HCT116 (cell line): ENCODE measurements around the gene PGD. TPM values are rescaled to one million over a fixed set of nuclear protein-coding genes. Genes with fewer than 3 reads are reported as not detected.

Source experiments
- ATAC-seq: fragments of 200-7000 bp; cut with Tn5 transposase; 2 replicates; pipeline ENCODE4 v1.9.1; 2020; ENCODE audit warnings: mild to moderate bottlenecking, moderate library complexity
- BruUV-seq: library from RNA; stranded (reverse); fragments of 400-500 nt; replicated peaks from 2 replicates; lab custom pipeline; 2021; lab: Mats Ljungman, UMichigan
- CTCF ChIA-PET: fragments of 300-600 bp; sonication (Branson Sonifier 250); formaldehyde crosslinking; loops from one replicate; lab custom pipeline; 2021; ENCODE audit warnings: antibody characterized with exemption; lab: Charles Lee
- POLR2A ChIA-PET: fragments of 300-600, 350-600 bp; sonication (Branson Sonifier 250); formaldehyde crosslinking; loops from one replicate; lab custom pipeline; 2021; ENCODE audit warnings: antibody characterized with exemption; lab: Charles Lee
- RAD21 ChIA-PET, 2 experiments: fragments of 300-600 bp; sonication (Branson Sonifier 250); formaldehyde crosslinking; loops; one replicate each; lab custom pipeline; 2023; ENCODE audit warnings: low total read pairs in 2 of 2; ENCODE audit not compliant: uncharacterized antibody in 2 of 2, unreplicated experiment in 2 of 2, low non-redundant PET in 1 of 2; lab: Charles Lee
- DNase-seq: peaks from one replicate; pipeline ENCODE4 v3.0.0-alpha.2; 2010; ENCODE audit warnings: low read depth, low spot score
- H2AFZ ChIP-seq: fragments of 200-600 bp; shearing (Covaris generic), sonication (generic); 2 replicates; pipeline ENCODE4 v1.6.1; 2017; ENCODE audit warnings: low read depth, mixed run types, mixed read lengths, antibody characterized with exemption, low read length; ENCODE audit not compliant: poor library complexity, severe bottlenecking
- H3K27ac ChIP-seq: 2 replicates; pipeline ENCODE4 v1.5.1; 2012; ENCODE audit warnings: low read depth, low read length
- H3K27me3 ChIP-seq: fragments of 200-600 bp; sonication (generic); 2 replicates; pipeline ENCODE4 v1.6.1; 2016; ENCODE audit warnings: mixed run types, low read length, mixed read lengths; ENCODE audit not compliant: insufficient read depth
- H3K36me3 ChIP-seq, 2 experiments: fragments of 200-500 bp in 1 of 2; fragments of 200-600 bp in 1 of 2; sonication (Bioruptor generic) in 1 of 2; sonication (generic) in 1 of 2; 2 replicates each; pipeline versions ENCODE4 v1.5.1 to v1.6.1; 2014 to 2016; ENCODE audit warnings: low read length in 2 of 2, inconsistent platforms in 1 of 2, mixed read lengths in 1 of 2, mixed run types in 1 of 2; ENCODE audit not compliant: insufficient read depth in 2 of 2, control insufficient read depth in 1 of 2
- H3K4me1 ChIP-seq, 2 experiments: fragments of 200-600 bp in 1 of 2; sonication (generic) in 1 of 2; 2 replicates each; pipeline versions ENCODE4 v1.5.1 to v1.6.1; 2012 to 2017; ENCODE audit warnings: low read length in 2 of 2, inconsistent platforms in 1 of 2, mild to moderate bottlenecking in 1 of 2, mixed read lengths in 1 of 2, mixed run types in 1 of 2, moderate library complexity in 1 of 2; ENCODE audit not compliant: insufficient read depth in 2 of 2, control insufficient read depth in 1 of 2
- H3K4me2 ChIP-seq: fragments of 200-600 bp; sonication (generic); 2 replicates; pipeline ENCODE4 v1.6.1; 2017; ENCODE audit warnings: mixed run types, low read length, mixed read lengths
- H3K4me3 ChIP-seq, 2 experiments: fragments of 200-600 bp in 1 of 2; sonication (generic) in 1 of 2; replicated peaks in 1 of 2; 2 replicates each; pipeline ENCODE4 v1.5.1; 2011 to 2016; ENCODE audit warnings: low read length in 2 of 2, control low read depth in 1 of 2, low read depth in 1 of 2, mild to moderate bottlenecking in 1 of 2, mixed read lengths in 1 of 2, mixed run types in 1 of 2
- H3K79me2 ChIP-seq: fragments of 200-600 bp; sonication (generic); 2 replicates; pipeline ENCODE4 v1.6.1; 2017; ENCODE audit warnings: mild to moderate bottlenecking, mixed run types, low read length, moderate library complexity, mixed read lengths; ENCODE audit not compliant: insufficient read depth
- H3K9ac ChIP-seq: fragments of 200-600 bp; sonication (generic); 2 replicates; pipeline ENCODE4 v1.6.1; 2016; ENCODE audit warnings: low read length, mixed read lengths
- H3K9me2 ChIP-seq: fragments of 200-600 bp; sonication (generic), shearing (Covaris generic); 2 replicates; pipeline ENCODE4 v1.6.1; 2017; ENCODE audit warnings: mixed run types, mild to moderate bottlenecking, moderate library complexity; ENCODE audit not compliant: insufficient read depth
- H3K9me3 ChIP-seq, 2 experiments: fragments of 200-500 bp in 1 of 2; fragments of 200-600 bp in 1 of 2; sonication (Bioruptor generic) in 1 of 2; sonication (generic) in 1 of 2; 2 replicates each; pipeline ENCODE4 v1.6.1; 2014 to 2017; ENCODE audit warnings: low read length in 2 of 2, mixed read lengths in 2 of 2, inconsistent platforms in 1 of 2, low read depth in 1 of 2, mild to moderate bottlenecking in 1 of 2, mixed run types in 1 of 2, moderate library complexity in 1 of 2; ENCODE audit not compliant: control insufficient read depth in 1 of 2, insufficient read depth in 1 of 2
- H4K20me1 ChIP-seq: fragments of 200-600 bp; sonication (generic), shearing (Covaris generic); 2 replicates; pipeline ENCODE4 v1.6.1; 2017; ENCODE audit warnings: mixed run types, mild to moderate bottlenecking, moderate library complexity; ENCODE audit not compliant: insufficient read depth
- ATF3 ChIP-seq: IDR thresholded peaks from 2 replicates; pipeline ENCODE4 v1.6.1; 2012
- CBX3 ChIP-seq: IDR thresholded peaks from 2 replicates; pipeline ENCODE4 v1.6.1; 2012; ENCODE audit warnings: low read depth
- CEBPB ChIP-seq: IDR thresholded peaks from 2 replicates; pipeline ENCODE4 v1.6.1; 2012; ENCODE audit warnings: low read depth
- EGR1 ChIP-seq: IDR thresholded peaks from 2 replicates; pipeline ENCODE4 v1.6.1; 2012; ENCODE audit warnings: low read depth
- EZH2phosphoT487 ChIP-seq: fragments of 200-600 bp; IDR thresholded peaks from 2 replicates; pipeline ENCODE4 v1.6.1; 2018; ENCODE audit warnings: antibody characterized with exemption, borderline replicate concordance
- FOSL1 ChIP-seq: IDR thresholded peaks from 2 replicates; pipeline ENCODE4 v1.6.1; 2012; ENCODE audit warnings: low read depth
- MAX ChIP-seq: IDR thresholded peaks from 2 replicates; pipeline ENCODE4 v1.6.1; 2012
- POLR2A ChIP-seq: IDR thresholded peaks from 2 replicates; pipeline ENCODE4 v1.7.0; 2011; ENCODE audit warnings: borderline replicate concordance; ENCODE audit not compliant: insufficient read depth, insufficient read length; ENCODE audit errors: extremely low read depth
- POLR2AphosphoS5 ChIP-seq: IDR thresholded peaks from 2 replicates; pipeline ENCODE4 v1.6.1; 2011; ENCODE audit warnings: mild to moderate bottlenecking, low read depth, low read length, moderate library complexity
- RAD21 ChIP-seq: IDR thresholded peaks from 2 replicates; pipeline ENCODE4 v1.6.1; 2012; ENCODE audit warnings: low read depth, mild to moderate bottlenecking
- SIN3A ChIP-seq: IDR thresholded peaks from 2 replicates; pipeline ENCODE4 v1.6.1; 2012; ENCODE audit warnings: low read depth
- SP1 ChIP-seq: IDR thresholded peaks from 2 replicates; pipeline ENCODE4 v1.6.1; 2012; ENCODE audit warnings: low read depth
- TCF7L2 ChIP-seq: IDR thresholded peaks from 2 replicates; pipeline ENCODE4 v1.7.0; 2011; ENCODE audit warnings: borderline replicate concordance, inconsistent platforms; ENCODE audit not compliant: insufficient read depth, insufficient read length; ENCODE audit errors: extremely low read depth
- YY1 ChIP-seq: IDR thresholded peaks from 2 replicates; pipeline ENCODE4 v1.6.1; 2011; ENCODE audit warnings: low read length, low read depth, moderate library complexity, mild to moderate bottlenecking; ENCODE audit not compliant: insufficient replicate concordance; ENCODE audit errors: extremely low read depth
- ZFX ChIP-seq: fragments of 450-650 bp; IDR thresholded peaks from 2 replicates; pipeline ENCODE4 v1.6.1; 2017
- ZNF274 ChIP-seq: fragments of 200-500 bp; sonication (Bioruptor generic); IDR thresholded peaks from 2 replicates; pipeline ENCODE4 v1.6.1; 2014; ENCODE audit warnings: mild to moderate bottlenecking, low read depth, low read length, inconsistent platforms
- intact Hi-C: fragments of 100-400 bp; cut with micrococcal nuclease; formaldehyde crosslinking; loops from 2 replicates; pipeline ENCODE4 v1.10.0; 2022
- total RNA-seq: library from RNA; stranded (reverse); gene quantifications from one replicate; pipeline ENCODE4 v1.2.1, GENCODE V29; 2021; ENCODE audit not compliant: unreplicated experiment

Gene PGD
- total RNA-seq, 1 experiment from 2014 or later = 144 TPM

- H4K20me1 ChIP-seq = no peaks in the 10 kb centered on the region
- intact Hi-C loops = no loop called here
- RAD21 ChIA-PET = interaction anchor here in 1 of 2 experiments (0.7 kb wide), 1 partner anchor 70 kb away, joined by 3 read pairs; the partner anchor contains the start of gene DFFA
- CTCF ChIA-PET = no interaction called here
- H3K4me3 ChIP-seq = no peak overlapping the region
- no peak overlapping the region for H2AFZ ChIP-seq
- no peaks in the 10 kb centered on the region for H3K9me3 ChIP-seq
- H3K27ac ChIP-seq = no peak overlapping the region
- no peaks in the 10 kb centered on the region for H3K27me3 ChIP-seq
- POLR2A ChIA-PET = no interaction called here
- H3K79me2 ChIP-seq = peaks cover 27% of the 10 kb centered on the region
- no peak overlapping the region for H3K4me2 ChIP-seq
- no peak overlapping the region for H3K9ac ChIP-seq
- no peak for DNase-seq
- H3K36me3 ChIP-seq = peaks cover 24 to 44% of the 10 kb centered on the region in 2 experiments; a peak in 3 of 4 replicates
- no peak for TF ChIP-seq MAX
- TF ChIP-seq ZFX = no peak
- no peak for TF ChIP-seq SP1
- TF ChIP-seq RAD21 = no peak
- no peak for TF ChIP-seq EGR1
- TF ChIP-seq POLR2A = no peak
- TF ChIP-seq ATF3 = no peak
- no peak for TF ChIP-seq TCF7L2
- TF ChIP-seq, all 23 proteins: peak for 0
- Histone ChIP-seq H3K4me1 (peaks cover 6 to 23% of the 10 kb centered on the region in 2 experiments; a peak in 3 of 4 replicates), H3K9me2 (no peaks in the 10 kb centered on the region)
- BruUV-seq = no TSS peak
- no peak for ATAC-seq
Measured at GRCh38 chr1:10402729-10403274, 3.9 kb downstream of the PGD start.

GRCh38 chr1:10407201-10407600 lies 8.3 kb downstream of the PGD start:
- Histone ChIP-seq H3K27me3 (no peaks in the 10 kb centered on the region), H3K9me3 (no peaks in the 10 kb centered on the region), H4K20me1 (no peaks in the 10 kb centered on the region), H3K4me2 (no peak overlapping the region), H3K4me1 (no peaks in the 10 kb centered on the region), H3K9ac (no peak overlapping the region), H3K27ac (no peak overlapping the region), H3K79me2 (peaks cover 1% of the 10 kb centered on the region; the same call in 1 of the 2 replicates), H3K4me3 (no peak overlapping the region), H3K36me3 (peaks cover 48 to 74% of the 10 kb centered on the region in 2 experiments; a peak in 3 of 4 replicates), H2AFZ (no peak overlapping the region), H3K9me2 (no peaks in the 10 kb centered on the region)
- intact Hi-C loops = no loop called here
- no peak for TF ChIP-seq SIN3A
- TF ChIP-seq FOSL1 = no peak
- no peak for TF ChIP-seq EZH2phosphoT487
- no peak for TF ChIP-seq SP1
- no peak for TF ChIP-seq YY1
- TF ChIP-seq ZFX = no peak
- TF ChIP-seq ZNF274 = no peak
- no peak for TF ChIP-seq ATF3
- no peak for TF ChIP-seq RAD21
- TF ChIP-seq POLR2AphosphoS5 = no peak
- TF ChIP-seq CEBPB = no peak
- TF ChIP-seq MAX = no peak
- no peak for TF ChIP-seq CBX3
- no peak for TF ChIP-seq TCF7L2
- no peak for TF ChIP-seq EGR1
- DNase-seq (no peak), ATAC-seq (no peak)
- ChIA-PET RAD21 (no interaction called here), CTCF (no interaction called here), POLR2A (no interaction called here)
- no TSS peak for BruUV-seq
